PC-9 (cell line): ENCODE results near the gene DYRK2. TPM values are rescaled to one million over a fixed set of nuclear protein-coding genes. Genes with fewer than 3 reads are reported as not detected.

ENCODE experiments used
- BruUV-seq: library from RNA; stranded (reverse); fragments of 400-500 nt; replicated peaks from 2 replicates; lab custom pipeline; 2021; lab: Mats Ljungman, UMichigan
- CTCF ChIA-PET: fragments of 300-600 bp; sonication (Branson Sonifier 250); formaldehyde crosslinking; loops from one replicate; lab custom pipeline; 2022; ENCODE audit warnings: antibody characterized with exemption; lab: Charles Lee
- POLR2A ChIA-PET: fragments of 300-600 bp; sonication (Branson Sonifier 250); formaldehyde crosslinking; loops from one replicate; lab custom pipeline; 2022; ENCODE audit warnings: antibody characterized with exemption; ENCODE audit not compliant: unreplicated experiment; lab: Charles Lee
- DNase-seq, 2 experiments: peaks; one replicate each; pipeline versions ENCODE4 v3.0.0 to v3.0.0-alpha.2; 2015 to 2022; ENCODE audit warnings: mixed read lengths in 1 of 2
- H2AFZ ChIP-seq: fragments of 200-600 bp; sonication (generic); 2 replicates; pipeline ENCODE4 v1.8.1; 2017; ENCODE audit warnings: antibody characterized with exemption
- H3F3A ChIP-seq: fragments of 200-600 bp; sonication (generic); 2 replicates; pipeline ENCODE4 v1.8.1; 2017; ENCODE audit warnings: antibody characterized with exemption, mild to moderate bottlenecking, low read depth; ENCODE audit not compliant: insufficient read depth
- H3K27ac ChIP-seq: fragments of 200-600 bp; sonication (generic); 2 replicates; pipeline ENCODE4 v1.6.1; 2016; ENCODE audit warnings: mixed run types
- H3K27me3 ChIP-seq: fragments of 200-600 bp; sonication (generic); 2 replicates; pipeline ENCODE4 v1.6.1; 2016; ENCODE audit warnings: low read depth, mixed run types; ENCODE audit not compliant: insufficient read depth
- H3K36me3 ChIP-seq: fragments of 200-600 bp; sonication (generic); 2 replicates; pipeline ENCODE4 v1.6.1; 2016; ENCODE audit warnings: low read depth, mixed run types
- H3K4me1 ChIP-seq: fragments of 200-600 bp; sonication (generic); replicated peaks from 2 replicates; pipeline ENCODE4 v1.6.1; 2016; ENCODE audit warnings: mixed run types; ENCODE audit not compliant: insufficient read depth
- H3K4me2 ChIP-seq: fragments of 200-600 bp; sonication (generic); 2 replicates; pipeline ENCODE4 v1.6.1; 2017; ENCODE audit warnings: mixed run types
- H3K4me3 ChIP-seq: fragments of 200-600 bp; sonication (generic); 2 replicates; pipeline ENCODE4 v1.6.1; 2016; ENCODE audit warnings: mixed run types
- H3K79me2 ChIP-seq: fragments of 200-600 bp; sonication (generic); 2 replicates; pipeline ENCODE4 v1.6.1; 2017; ENCODE audit warnings: low read depth, mixed run types
- H3K9me2 ChIP-seq: fragments of 200-600 bp; sonication (generic); 2 replicates; pipeline ENCODE4 v1.8.1; 2017; ENCODE audit warnings: mild to moderate bottlenecking; ENCODE audit not compliant: insufficient read depth
- H3K9me3 ChIP-seq: fragments of 200-600 bp; sonication (generic); 2 replicates; pipeline ENCODE4 v1.8.1; 2016; ENCODE audit warnings: low read depth; ENCODE audit not compliant: insufficient read depth
- H4K20me1 ChIP-seq: fragments of 200-600 bp; sonication (generic); 2 replicates; pipeline ENCODE4 v1.8.1; 2017; ENCODE audit not compliant: insufficient read depth
- EZH2 ChIP-seq: fragments of 200-600 bp; sonication (generic); IDR thresholded peaks from 2 replicates; pipeline ENCODE4 v1.8.0; 2017; ENCODE audit warnings: antibody characterized with exemption, low read depth
- intact Hi-C: fragments of 100-400 bp; cut with micrococcal nuclease; formaldehyde crosslinking; loops from one replicate; pipeline ENCODE4 v1.10.0; 2022; ENCODE audit not compliant: unreplicated experiment
- total RNA-seq: library from RNA; stranded (reverse); gene quantifications from 2 replicates; pipeline ENCODE4 v1.2.3, GENCODE V29; 2021
- TF ChIP-seq, protein P1 (sequence below): fragments of 200-600 bp; sonication (generic); conservative IDR thresholded peaks from 2 replicates; pipeline ENCODE4 v1.6.1; 2017; ENCODE audit warnings: mixed run types, antibody characterized with exemption, mild to moderate bottlenecking, moderate library complexity

DYRK2 gene
- total RNA-seq, 1 experiment from 2014 or later, result 42.9 TPM

- H3K27ac ChIP-seq, result no peak overlapping the region
- H3K36me3 ChIP-seq, result peaks cover 87% of the 10 kb centered on the region
- intact Hi-C loops, result no loop called here
- BruUV-seq, result no TSS peak
- POLR2A ChIA-PET, result interaction anchor here (0.5 to 0.7 kb wide), 2 partner anchors 260 to 921 kb away, joined by 4 read pairs; no protein-coding TSS in a partner anchor
- H3K9me3 ChIP-seq, result no peaks in the 10 kb centered on the region
- H3K79me2 ChIP-seq, result peaks cover 100% of the 10 kb centered on the region
- no peak for DNase-seq
- H3K4me2 ChIP-seq, result no peak overlapping the region
- CTCF ChIA-PET, result no interaction called here
- no peak overlapping the region for H2AFZ ChIP-seq
- H3K4me3 ChIP-seq, result no peak overlapping the region
- no peaks in the 10 kb centered on the region for H3K27me3 ChIP-seq
- peaks cover 10% of the 10 kb centered on the region; the same call in 1 of the 2 replicates for H3F3A ChIP-seq
- H3K9me2 ChIP-seq, result no peaks in the 10 kb centered on the region
- H3K4me1 ChIP-seq, result peaks cover 31% of the 10 kb centered on the region
- peaks cover 72% of the 10 kb centered on the region for H4K20me1 ChIP-seq
- TF ChIP-seq, protein P1, sequence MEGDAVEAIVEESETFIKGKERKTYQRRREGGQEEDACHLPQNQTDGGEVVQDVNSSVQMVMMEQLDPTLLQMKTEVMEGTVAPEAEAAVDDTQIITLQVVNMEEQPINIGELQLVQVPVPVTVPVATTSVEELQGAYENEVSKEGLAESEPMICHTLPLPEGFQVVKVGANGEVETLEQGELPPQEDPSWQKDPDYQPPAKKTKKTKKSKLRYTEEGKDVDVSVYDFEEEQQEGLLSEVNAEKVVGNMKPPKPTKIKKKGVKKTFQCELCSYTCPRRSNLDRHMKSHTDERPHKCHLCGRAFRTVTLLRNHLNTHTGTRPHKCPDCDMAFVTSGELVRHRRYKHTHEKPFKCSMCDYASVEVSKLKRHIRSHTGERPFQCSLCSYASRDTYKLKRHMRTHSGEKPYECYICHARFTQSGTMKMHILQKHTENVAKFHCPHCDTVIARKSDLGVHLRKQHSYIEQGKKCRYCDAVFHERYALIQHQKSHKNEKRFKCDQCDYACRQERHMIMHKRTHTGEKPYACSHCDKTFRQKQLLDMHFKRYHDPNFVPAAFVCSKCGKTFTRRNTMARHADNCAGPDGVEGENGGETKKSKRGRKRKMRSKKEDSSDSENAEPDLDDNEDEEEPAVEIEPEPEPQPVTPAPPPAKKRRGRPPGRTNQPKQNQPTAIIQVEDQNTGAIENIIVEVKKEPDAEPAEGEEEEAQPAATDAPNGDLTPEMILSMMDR, result no peak
- TF ChIP-seq EZH2, result no peak
Measured at GRCh38 chr12:67659292-67659691, 10.7 kb downstream of the DYRK2 start.

DNA sequence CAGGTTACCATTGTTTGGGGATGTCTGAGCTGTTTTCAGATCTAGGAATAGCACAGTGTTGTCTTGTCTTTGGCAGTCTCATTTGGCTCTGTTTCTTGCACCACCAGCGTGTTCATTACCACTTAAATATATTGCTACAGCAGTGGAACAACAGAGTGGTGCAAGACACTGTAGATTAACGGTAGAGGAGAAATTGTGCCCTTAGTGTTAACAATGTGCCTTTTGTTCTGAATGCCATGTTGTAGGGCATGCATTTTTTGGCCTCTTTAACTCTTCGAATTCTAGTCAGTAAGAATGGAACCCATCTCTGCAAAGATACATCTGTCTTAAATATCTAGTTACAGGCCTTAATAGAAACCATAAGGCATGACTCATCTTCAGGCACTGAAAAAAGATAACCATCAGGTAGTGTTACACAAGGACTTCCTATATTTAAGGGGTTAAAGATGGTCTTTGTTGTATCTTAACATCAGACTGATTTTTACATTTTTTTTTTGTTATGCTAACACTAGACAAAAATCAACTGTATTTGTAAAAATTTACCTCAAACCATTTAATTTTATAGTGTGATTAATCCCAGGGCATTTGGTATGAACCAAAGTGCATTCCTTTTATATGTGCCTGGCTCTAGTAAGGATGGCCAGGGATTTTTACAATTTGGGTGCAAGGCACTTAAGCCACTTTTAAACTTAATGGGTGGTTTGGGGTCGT is 12.9 kb downstream of the DYRK2 start:
- Histone ChIP-seq H3K9me3 (no peaks in the 10 kb centered on the region), H3K9me2 (no peaks in the 10 kb centered on the region), H3K4me3 (no peak overlapping the region), H4K20me1 (peaks cover 53% of the 10 kb centered on the region), H3K4me2 (no peak overlapping the region), H3K36me3 (peaks cover 67% of the 10 kb centered on the region), H2AFZ (no peak overlapping the region), H3K27me3 (no peaks in the 10 kb centered on the region), H3K4me1 (peaks cover 20% of the 10 kb centered on the region; the same call in 1 of the 2 replicates), H3K27ac (no peak overlapping the region), H3F3A (peaks cover 8% of the 10 kb centered on the region; the same call in 1 of the 2 replicates), H3K79me2 (peaks cover 81% of the 10 kb centered on the region)
- ChIA-PET CTCF (no interaction called here), POLR2A (interaction anchor here (0.7 kb wide), 1 partner anchor 178 kb away, joined by 4 read pairs; no protein-coding TSS in a partner anchor)
- no peak for TF ChIP-seq EZH2
- TF ChIP-seq, protein P1, result no peak
- BruUV-seq, result no TSS peak
- no peak for DNase-seq
- intact Hi-C loops, result no loop called here

- ChIA-PET CTCF (interaction anchor here (0.6 kb wide), 1 partner anchor 346 kb away, joined by 4 read pairs; no protein-coding TSS in a partner anchor), POLR2A (no interaction called here)
- Histone ChIP-seq H3K4me1 (peaks cover 20% of the 10 kb centered on the region; the same call in 1 of the 2 replicates), H2AFZ (no peak overlapping the region), H3K4me3 (no peak overlapping the region), H3K9me2 (no peaks in the 10 kb centered on the region), H3K27me3 (no peaks in the 10 kb centered on the region), H3K27ac (no peak overlapping the region), H3K4me2 (no peak overlapping the region), H3K9me3 (no peaks in the 10 kb centered on the region), H3F3A (peaks cover 20% of the 10 kb centered on the region; the same call in 1 of the 2 replicates), H3K79me2 (peaks cover 66% of the 10 kb centered on the region), H4K20me1 (peaks cover 48% of the 10 kb centered on the region), H3K36me3 (peaks cover 52% of the 10 kb centered on the region)
- DNase-seq, result no peak
- intact Hi-C loops, result no loop called here
- TF ChIP-seq, protein P1, result no peak
- TF ChIP-seq EZH2, result no peak
- BruUV-seq, result no TSS peak
Measured at GRCh38 chr12:67662910-67663538, 14.5 kb downstream of the DYRK2 start.
